SK-N-SH (cell line): Measurements from ENCODE around the gene NPFF. TPM values are rescaled to one million over a fixed set of nuclear protein-coding genes. Genes with fewer than 3 reads are reported as not detected.

ENCODE experiments used
- CTCF ChIA-PET: fragments of 300-600, 350-600 bp; formaldehyde crosslinking; extraction: SDS; loops from one replicate; lab custom pipeline; 2021; lab: Yijun Ruan, JAX
- POLR2A ChIA-PET: fragments of 350-600 bp; sonication (Branson Sonifier 250); formaldehyde crosslinking; extraction: SDS; loops from one replicate; lab custom pipeline; 2020; ENCODE audit warnings: antibody characterized with exemption, inconsistent platforms; lab: Yijun Ruan, JAX
- DNase-seq: peaks from one replicate; pipeline ENCODE4 v3.0.0; 2012
- H2AFZ ChIP-seq: fragments of 200-600 bp; sonication (generic); 2 replicates; pipeline ENCODE4 v1.8.1; 2016; ENCODE audit warnings: antibody characterized with exemption, mild to moderate bottlenecking, low read depth
- H3F3A ChIP-seq: fragments of 200-600 bp; sonication (generic); replicated peaks from 2 replicates; pipeline ENCODE3; 2016; ENCODE audit warnings: antibody characterized with exemption, mild to moderate bottlenecking; ENCODE audit not compliant: insufficient read depth
- H3K27ac ChIP-seq, 2 experiments: fragments of 200-500 bp in 1 of 2; fragments of 200-600 bp in 1 of 2; sonication (Bioruptor generic) in 1 of 2; sonication (generic), shearing (Covaris generic) in 1 of 2; 2 replicates each; pipeline versions ENCODE4 v1.5.1 to v1.6.1; 2014 to 2016; ENCODE audit warnings: low read depth in 2 of 2, inconsistent platforms in 1 of 2, low read length in 1 of 2, mild to moderate bottlenecking in 1 of 2, mixed read lengths in 1 of 2
- H3K27me3 ChIP-seq: fragments of 200-600 bp; sonication (generic), shearing (Covaris generic); 2 replicates; pipeline ENCODE4 v1.6.1; 2016; ENCODE audit warnings: mixed run types; ENCODE audit not compliant: insufficient read depth
- H3K36me3 ChIP-seq, 2 experiments: fragments of 200-500 bp in 1 of 2; fragments of 200-600 bp in 1 of 2; sonication (Bioruptor generic) in 1 of 2; sonication (generic) in 1 of 2; replicated peaks in 1 of 2; 2 replicates each; pipeline versions ENCODE3 to v1.5.1; 2014 to 2016; ENCODE audit warnings: low read length in 1 of 2, mild to moderate bottlenecking in 1 of 2; ENCODE audit not compliant: insufficient read depth in 2 of 2, control insufficient read depth in 1 of 2
- H3K4me1 ChIP-seq, 2 experiments: fragments of 200-500 bp in 1 of 2; fragments of 200-600 bp in 1 of 2; sonication (Bioruptor generic) in 1 of 2; sonication (generic), shearing (Covaris generic) in 1 of 2; 2 replicates each; pipeline versions ENCODE4 v1.5.1 to v1.6.1; 2014 to 2016; ENCODE audit warnings: low read depth in 1 of 2, low read length in 1 of 2, mixed run types in 1 of 2; ENCODE audit not compliant: insufficient read depth in 2 of 2, control insufficient read depth in 1 of 2
- H3K4me2 ChIP-seq: fragments of 200-600 bp; sonication (generic), shearing (Covaris generic); 2 replicates; pipeline ENCODE4 v1.6.1; 2017; ENCODE audit warnings: mixed run types
- H3K4me3 ChIP-seq, 2 experiments: fragments of 200-500 bp in 1 of 2; fragments of 200-600 bp in 1 of 2; sonication (Bioruptor generic) in 1 of 2; sonication (generic), shearing (Covaris generic) in 1 of 2; 2 replicates each; pipeline versions ENCODE4 v1.5.1 to v1.8.1; 2014 to 2016; ENCODE audit warnings: low read depth in 2 of 2, inconsistent platforms in 1 of 2, low read length in 1 of 2, mild to moderate bottlenecking in 1 of 2, mixed read lengths in 1 of 2, moderate library complexity in 1 of 2
- H3K79me2 ChIP-seq: fragments of 200-600 bp; sonication (generic); 2 replicates; pipeline ENCODE4 v1.8.1; 2017; ENCODE audit warnings: mild to moderate bottlenecking; ENCODE audit not compliant: insufficient read depth
- H3K9ac ChIP-seq: fragments of 200-600 bp; sonication (generic); 2 replicates; pipeline ENCODE4 v1.6.1; 2017; ENCODE audit warnings: mixed run types
- H3K9me2 ChIP-seq: fragments of 200-600 bp; sonication (generic); 2 replicates; pipeline ENCODE4 v1.6.1; 2017; ENCODE audit warnings: mixed run types
- H3K9me3 ChIP-seq: fragments of 200-600 bp; sonication (generic); 2 replicates; pipeline ENCODE4 v1.6.1; 2017; ENCODE audit warnings: mixed run types, mild to moderate bottlenecking, moderate library complexity
- H4K20me1 ChIP-seq: fragments of 200-600 bp; sonication (generic); 2 replicates; pipeline ENCODE4 v1.6.1; 2017; ENCODE audit warnings: mild to moderate bottlenecking, mixed run types; ENCODE audit not compliant: insufficient read depth
- FOSL2 ChIP-seq: IDR thresholded peaks from 2 replicates; pipeline ENCODE4 v1.4.0; 2012; ENCODE audit warnings: low read depth, mild to moderate bottlenecking, moderate library complexity, borderline replicate concordance
- FOXM1 ChIP-seq: IDR thresholded peaks from 2 replicates; pipeline ENCODE4 v1.4.0; 2012; ENCODE audit warnings: low read depth, mild to moderate bottlenecking
- GABPA ChIP-seq: IDR thresholded peaks from 2 replicates; pipeline ENCODE4 v1.4.0; 2012; ENCODE audit warnings: low read depth, mild to moderate bottlenecking
- MXI1 ChIP-seq: IDR thresholded peaks from 2 replicates; pipeline ENCODE4 v1.6.1; 2012; ENCODE audit warnings: mild to moderate bottlenecking, low read depth, low read length, improper control_type of control experiment
- NFIC ChIP-seq: IDR thresholded peaks from 2 replicates; pipeline ENCODE4 v1.4.0; 2012; ENCODE audit warnings: borderline replicate concordance
- NRF1 ChIP-seq: IDR thresholded peaks from 2 replicates; pipeline ENCODE4 v1.6.1; 2012; ENCODE audit warnings: low read depth, mild to moderate bottlenecking, low read length
- RCOR1 ChIP-seq: fragments of 150-350 bp; IDR thresholded peaks from 2 replicates; pipeline ENCODE4 v1.6.1; 2017; ENCODE audit warnings: antibody characterized with exemption, low read length
- RXRA ChIP-seq: IDR thresholded peaks from 2 replicates; pipeline ENCODE4 v1.4.0; 2012; ENCODE audit warnings: low read depth, mild to moderate bottlenecking, borderline replicate concordance
- TAF1 ChIP-seq: IDR thresholded peaks from 2 replicates; pipeline ENCODE4 v1.6.1; 2012; ENCODE audit warnings: low read depth, mild to moderate bottlenecking, low read length, moderate library complexity, borderline replicate concordance
- TEAD4 ChIP-seq: IDR thresholded peaks from 2 replicates; pipeline ENCODE4 v1.4.0; 2012; ENCODE audit warnings: mild to moderate bottlenecking, borderline replicate concordance; ENCODE audit not compliant: insufficient read depth
- WGBS: methylation state at CpG from one replicate; pipeline ENCODE4 v1.1.6; 2017; ENCODE audit warnings: low lambda C conversion rate; 5-methylcytosine and 5-hydroxymethylcytosine counted together
- polyA plus RNA-seq, 3 experiments: library from polyadenylated mRNA; depleted of rRNA; stranded (reverse); fragments of >200 nt; gene quantifications; 2 replicates each; pipeline ENCODE4 v1.2.3, GENCODE V29; 2012
- TF ChIP-seq, protein P1 (sequence below): IDR thresholded peaks from 2 replicates; pipeline ENCODE4 v1.6.1; 2012; ENCODE audit warnings: mild to moderate bottlenecking, low read depth, low read length, moderate library complexity
- TF ChIP-seq, protein P2 (sequence below): fragments of 150-350 bp; IDR thresholded peaks from 2 replicates; pipeline ENCODE4 v1.6.1; 2017; ENCODE audit warnings: antibody characterized with exemption, low read length, low read depth, borderline replicate concordance
- TF ChIP-seq, protein P3 (sequence below): IDR thresholded peaks from 2 replicates; pipeline ENCODE4; 2012
- TF ChIP-seq, protein P4 (sequence below): fragments of 200-600 bp; sonication (generic); IDR thresholded peaks from 2 replicates; pipeline ENCODE4 v1.6.1; 2017; ENCODE audit warnings: antibody characterized with exemption, mild to moderate bottlenecking, moderate library complexity
- TF ChIP-seq, protein P5 (sequence below): IDR thresholded peaks from 2 replicates; pipeline ENCODE4 v1.4.0; 2012; ENCODE audit warnings: low read depth, borderline replicate concordance

NPFF gene
- polyA plus RNA-seq, 1 of the 3 experiments (the other 2 are of a cell fraction): 0.13 TPM

DNA sequence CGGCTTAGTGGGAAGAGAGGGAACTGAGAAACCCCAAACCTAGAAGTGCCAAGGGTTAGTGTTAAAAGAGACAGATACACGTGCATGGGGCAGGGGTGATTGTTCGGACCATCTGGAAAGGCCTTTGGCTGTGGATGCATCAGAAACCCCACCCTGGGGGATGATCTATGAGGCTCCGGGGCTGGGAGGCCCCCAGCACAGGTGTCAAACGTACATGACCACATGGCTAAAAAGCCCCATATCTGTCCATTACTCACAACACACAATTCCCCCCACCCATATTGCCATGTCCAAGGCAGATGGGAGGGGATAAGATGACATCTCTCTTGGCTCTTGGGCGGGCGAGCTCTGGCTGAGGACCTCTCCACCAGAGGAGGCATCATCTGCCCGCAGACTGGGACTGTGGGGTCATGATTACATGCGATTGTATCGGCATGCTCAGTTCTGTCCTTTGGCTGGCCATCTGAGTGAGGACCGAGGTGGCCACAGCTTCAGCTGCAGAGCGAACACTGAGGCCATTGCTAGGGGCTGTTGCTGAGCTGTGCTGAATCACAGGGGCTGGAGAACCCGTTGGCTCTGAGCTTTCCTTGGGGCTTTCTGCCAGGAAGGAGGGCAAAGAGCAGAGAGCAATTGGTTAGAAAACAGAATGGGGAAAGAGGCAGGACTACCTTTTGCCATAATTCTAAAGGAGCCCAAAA lies 9.6 kb upstream of the NPFF start:
- H3K4me3 ChIP-seq: no peak overlapping the region
- peaks cover 64% of the 10 kb centered on the region in 2 experiments for H3K36me3 ChIP-seq
- no peak overlapping the region for H3K27ac ChIP-seq
- no peaks in the 10 kb centered on the region for H3K9me3 ChIP-seq
- H3K4me2 ChIP-seq: no peak overlapping the region
- no peaks in the 10 kb centered on the region for H3F3A ChIP-seq
- no peak for TF ChIP-seq FOSL2
- TF ChIP-seq FOXM1: no peak
- no peak for TF ChIP-seq RCOR1
- no peak for TF ChIP-seq NRF1
- TF ChIP-seq, protein P1, sequence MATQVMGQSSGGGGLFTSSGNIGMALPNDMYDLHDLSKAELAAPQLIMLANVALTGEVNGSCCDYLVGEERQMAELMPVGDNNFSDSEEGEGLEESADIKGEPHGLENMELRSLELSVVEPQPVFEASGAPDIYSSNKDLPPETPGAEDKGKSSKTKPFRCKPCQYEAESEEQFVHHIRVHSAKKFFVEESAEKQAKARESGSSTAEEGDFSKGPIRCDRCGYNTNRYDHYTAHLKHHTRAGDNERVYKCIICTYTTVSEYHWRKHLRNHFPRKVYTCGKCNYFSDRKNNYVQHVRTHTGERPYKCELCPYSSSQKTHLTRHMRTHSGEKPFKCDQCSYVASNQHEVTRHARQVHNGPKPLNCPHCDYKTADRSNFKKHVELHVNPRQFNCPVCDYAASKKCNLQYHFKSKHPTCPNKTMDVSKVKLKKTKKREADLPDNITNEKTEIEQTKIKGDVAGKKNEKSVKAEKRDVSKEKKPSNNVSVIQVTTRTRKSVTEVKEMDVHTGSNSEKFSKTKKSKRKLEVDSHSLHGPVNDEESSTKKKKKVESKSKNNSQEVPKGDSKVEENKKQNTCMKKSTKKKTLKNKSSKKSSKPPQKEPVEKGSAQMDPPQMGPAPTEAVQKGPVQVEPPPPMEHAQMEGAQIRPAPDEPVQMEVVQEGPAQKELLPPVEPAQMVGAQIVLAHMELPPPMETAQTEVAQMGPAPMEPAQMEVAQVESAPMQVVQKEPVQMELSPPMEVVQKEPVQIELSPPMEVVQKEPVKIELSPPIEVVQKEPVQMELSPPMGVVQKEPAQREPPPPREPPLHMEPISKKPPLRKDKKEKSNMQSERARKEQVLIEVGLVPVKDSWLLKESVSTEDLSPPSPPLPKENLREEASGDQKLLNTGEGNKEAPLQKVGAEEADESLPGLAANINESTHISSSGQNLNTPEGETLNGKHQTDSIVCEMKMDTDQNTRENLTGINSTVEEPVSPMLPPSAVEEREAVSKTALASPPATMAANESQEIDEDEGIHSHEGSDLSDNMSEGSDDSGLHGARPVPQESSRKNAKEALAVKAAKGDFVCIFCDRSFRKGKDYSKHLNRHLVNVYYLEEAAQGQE: no peak
- TF ChIP-seq MXI1: no peak
- TF ChIP-seq, protein P2, sequence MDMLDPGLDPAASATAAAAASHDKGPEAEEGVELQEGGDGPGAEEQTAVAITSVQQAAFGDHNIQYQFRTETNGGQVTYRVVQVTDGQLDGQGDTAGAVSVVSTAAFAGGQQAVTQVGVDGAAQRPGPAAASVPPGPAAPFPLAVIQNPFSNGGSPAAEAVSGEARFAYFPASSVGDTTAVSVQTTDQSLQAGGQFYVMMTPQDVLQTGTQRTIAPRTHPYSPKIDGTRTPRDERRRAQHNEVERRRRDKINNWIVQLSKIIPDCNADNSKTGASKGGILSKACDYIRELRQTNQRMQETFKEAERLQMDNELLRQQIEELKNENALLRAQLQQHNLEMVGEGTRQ: no peak
- H3K9me2 ChIP-seq: no peaks in the 10 kb centered on the region
- DNase-seq: no peak
- H3K27me3 ChIP-seq: no peaks in the 10 kb centered on the region
- H3K79me2 ChIP-seq: no peaks in the 10 kb centered on the region
- POLR2A ChIA-PET: interaction anchor here (1.0 kb wide), 1 partner anchor 16 kb away, joined by 3 read pairs; the partner anchor contains the start of gene TARBP2
- CTCF ChIA-PET: interaction anchor here (1.1 to 4.0 kb wide), 3 partner anchors 27 to 195 kb away, joined by 4 to 19 read pairs (median 6); partner anchors contain the start of gene AAAS
- H3K4me1 ChIP-seq: no peaks in the 10 kb centered on the region
- no peaks in the 10 kb centered on the region for H4K20me1 ChIP-seq
- WGBS: 94% methylated on average over 12 of the region's 13 CpGs
- H2AFZ ChIP-seq: no peak overlapping the region
- no peak overlapping the region for H3K9ac ChIP-seq

DNA sequence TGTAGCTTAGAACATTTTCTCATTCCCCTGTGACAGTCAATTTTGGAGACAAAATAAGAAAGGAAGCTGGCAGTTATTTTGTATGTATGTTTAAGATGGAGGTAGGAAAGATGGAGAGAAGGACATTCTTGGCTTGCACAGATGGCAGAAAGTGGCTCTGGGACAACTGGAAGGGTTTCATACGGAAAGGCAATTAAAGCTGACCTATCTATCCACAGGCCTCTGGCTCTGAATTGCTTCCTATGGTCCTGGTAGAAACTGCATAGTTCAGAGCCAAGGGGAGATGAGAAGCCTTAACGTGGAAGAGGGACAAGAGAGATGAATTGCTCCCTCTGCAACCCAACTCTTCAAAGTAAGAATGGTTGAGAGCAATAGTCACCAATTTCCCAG lies 8.0 kb upstream of the NPFF start:
- Histone ChIP-seq H3F3A (no peaks in the 10 kb centered on the region), H4K20me1 (no peaks in the 10 kb centered on the region), H3K36me3 (peaks cover 55 to 62% of the 10 kb centered on the region in 2 experiments), H3K79me2 (no peaks in the 10 kb centered on the region), H3K27me3 (no peaks in the 10 kb centered on the region), H3K4me1 (no peaks in the 10 kb centered on the region), H2AFZ (no peak overlapping the region), H3K4me2 (no peak overlapping the region), H3K9me2 (no peaks in the 10 kb centered on the region), H3K9ac (no peak overlapping the region), H3K27ac (no peak overlapping the region), H3K9me3 (no peaks in the 10 kb centered on the region), H3K4me3 (no peak overlapping the region)
- DNase-seq: no peak
- ChIA-PET CTCF (interaction anchor here (1.2 to 4.0 kb wide), 4 partner anchors 10 to 232 kb away, joined by 4 to 19 read pairs (median 6); partner anchors contain the start of gene AAAS), POLR2A (no interaction called here)
- WGBS: 89% methylated on average over 2 of the region's 2 CpGs
- TF ChIP-seq NRF1 (no peak), TAF1 (no peak), NFIC (no peak), RXRA (no peak), GABPA (no peak), TEAD4 (no peak)
- TF ChIP-seq, protein P3, sequence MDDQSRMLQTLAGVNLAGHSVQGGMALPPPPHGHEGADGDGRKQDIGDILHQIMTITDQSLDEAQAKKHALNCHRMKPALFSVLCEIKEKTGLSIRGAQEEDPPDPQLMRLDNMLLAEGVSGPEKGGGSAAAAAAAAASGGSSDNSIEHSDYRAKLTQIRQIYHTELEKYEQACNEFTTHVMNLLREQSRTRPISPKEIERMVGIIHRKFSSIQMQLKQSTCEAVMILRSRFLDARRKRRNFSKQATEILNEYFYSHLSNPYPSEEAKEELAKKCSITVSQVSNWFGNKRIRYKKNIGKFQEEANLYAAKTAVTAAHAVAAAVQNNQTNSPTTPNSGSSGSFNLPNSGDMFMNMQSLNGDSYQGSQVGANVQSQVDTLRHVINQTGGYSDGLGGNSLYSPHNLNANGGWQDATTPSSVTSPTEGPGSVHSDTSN: no peak
- TF ChIP-seq, protein P2: no peak
- TF ChIP-seq, protein P4, sequence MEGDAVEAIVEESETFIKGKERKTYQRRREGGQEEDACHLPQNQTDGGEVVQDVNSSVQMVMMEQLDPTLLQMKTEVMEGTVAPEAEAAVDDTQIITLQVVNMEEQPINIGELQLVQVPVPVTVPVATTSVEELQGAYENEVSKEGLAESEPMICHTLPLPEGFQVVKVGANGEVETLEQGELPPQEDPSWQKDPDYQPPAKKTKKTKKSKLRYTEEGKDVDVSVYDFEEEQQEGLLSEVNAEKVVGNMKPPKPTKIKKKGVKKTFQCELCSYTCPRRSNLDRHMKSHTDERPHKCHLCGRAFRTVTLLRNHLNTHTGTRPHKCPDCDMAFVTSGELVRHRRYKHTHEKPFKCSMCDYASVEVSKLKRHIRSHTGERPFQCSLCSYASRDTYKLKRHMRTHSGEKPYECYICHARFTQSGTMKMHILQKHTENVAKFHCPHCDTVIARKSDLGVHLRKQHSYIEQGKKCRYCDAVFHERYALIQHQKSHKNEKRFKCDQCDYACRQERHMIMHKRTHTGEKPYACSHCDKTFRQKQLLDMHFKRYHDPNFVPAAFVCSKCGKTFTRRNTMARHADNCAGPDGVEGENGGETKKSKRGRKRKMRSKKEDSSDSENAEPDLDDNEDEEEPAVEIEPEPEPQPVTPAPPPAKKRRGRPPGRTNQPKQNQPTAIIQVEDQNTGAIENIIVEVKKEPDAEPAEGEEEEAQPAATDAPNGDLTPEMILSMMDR: no peak
- TF ChIP-seq, protein P5, sequence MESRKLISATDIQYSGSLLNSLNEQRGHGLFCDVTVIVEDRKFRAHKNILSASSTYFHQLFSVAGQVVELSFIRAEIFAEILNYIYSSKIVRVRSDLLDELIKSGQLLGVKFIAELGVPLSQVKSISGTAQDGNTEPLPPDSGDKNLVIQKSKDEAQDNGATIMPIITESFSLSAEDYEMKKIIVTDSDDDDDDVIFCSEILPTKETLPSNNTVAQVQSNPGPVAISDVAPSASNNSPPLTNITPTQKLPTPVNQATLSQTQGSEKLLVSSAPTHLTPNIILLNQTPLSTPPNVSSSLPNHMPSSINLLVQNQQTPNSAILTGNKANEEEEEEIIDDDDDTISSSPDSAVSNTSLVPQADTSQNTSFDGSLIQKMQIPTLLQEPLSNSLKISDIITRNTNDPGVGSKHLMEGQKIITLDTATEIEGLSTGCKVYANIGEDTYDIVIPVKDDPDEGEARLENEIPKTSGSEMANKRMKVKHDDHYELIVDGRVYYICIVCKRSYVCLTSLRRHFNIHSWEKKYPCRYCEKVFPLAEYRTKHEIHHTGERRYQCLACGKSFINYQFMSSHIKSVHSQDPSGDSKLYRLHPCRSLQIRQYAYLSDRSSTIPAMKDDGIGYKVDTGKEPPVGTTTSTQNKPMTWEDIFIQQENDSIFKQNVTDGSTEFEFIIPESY: no peak
